D721Med (cell line): ENCODE measurements around the gene LTBP2.

Source experiments
- DNase-seq: peaks from one replicate; pipeline ENCODE4 v3.0.0; 2011; ENCODE audit warnings: low spot score; ENCODE audit not compliant: insufficient read length
- FAIRE-seq: peaks from 2 replicates; lab custom pipeline; 2011; peaks lifted over from hg19 to GRCh38; lab: Jason Lieb, UNC
- TF ChIP-seq, protein P1 (sequence below): IDR thresholded peaks from 2 replicates; pipeline ENCODE4 v1.5.1; 2012; ENCODE audit warnings: mild to moderate bottlenecking, control low read depth; ENCODE audit not compliant: insufficient read depth; ENCODE audit errors: missing control alignments

The LTBP2 gene

DNA sequence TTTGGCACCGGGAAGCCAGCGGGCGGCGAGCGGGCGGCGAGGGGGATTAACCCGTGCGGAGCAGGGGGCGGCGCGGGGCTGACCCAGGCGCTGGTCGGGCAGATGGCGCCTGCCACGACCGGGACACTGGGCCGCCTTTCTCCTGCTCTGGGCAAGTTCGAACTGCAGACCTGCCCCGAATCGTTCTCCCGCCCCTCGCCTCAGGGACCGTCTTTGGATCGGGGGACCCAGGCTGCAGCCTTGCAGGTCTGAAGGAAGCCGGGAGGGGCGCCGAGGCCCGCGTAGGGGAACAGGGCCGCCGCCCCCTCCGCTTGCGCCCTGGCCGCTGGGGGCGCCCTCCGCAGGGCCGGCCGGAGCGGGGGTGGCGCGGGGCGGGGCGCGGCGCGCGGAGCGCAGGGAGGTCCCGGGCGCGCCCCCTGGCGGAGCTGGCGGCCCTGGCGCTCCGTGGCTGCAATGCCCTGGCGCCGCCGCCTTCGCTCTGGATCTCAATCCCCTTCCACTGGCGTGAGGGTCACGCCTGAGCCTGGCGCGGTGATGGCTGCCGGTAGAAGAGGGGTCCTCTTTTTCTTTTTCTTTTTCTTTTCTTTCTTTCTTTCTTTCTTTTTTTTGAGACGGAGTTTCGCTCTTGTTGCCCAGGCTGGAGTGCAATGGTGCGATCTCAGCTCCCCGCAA lies 449 bp upstream of the LTBP2 start:
- DNase-seq (no peak), FAIRE-seq (no peak)
- TF ChIP-seq, protein P1, sequence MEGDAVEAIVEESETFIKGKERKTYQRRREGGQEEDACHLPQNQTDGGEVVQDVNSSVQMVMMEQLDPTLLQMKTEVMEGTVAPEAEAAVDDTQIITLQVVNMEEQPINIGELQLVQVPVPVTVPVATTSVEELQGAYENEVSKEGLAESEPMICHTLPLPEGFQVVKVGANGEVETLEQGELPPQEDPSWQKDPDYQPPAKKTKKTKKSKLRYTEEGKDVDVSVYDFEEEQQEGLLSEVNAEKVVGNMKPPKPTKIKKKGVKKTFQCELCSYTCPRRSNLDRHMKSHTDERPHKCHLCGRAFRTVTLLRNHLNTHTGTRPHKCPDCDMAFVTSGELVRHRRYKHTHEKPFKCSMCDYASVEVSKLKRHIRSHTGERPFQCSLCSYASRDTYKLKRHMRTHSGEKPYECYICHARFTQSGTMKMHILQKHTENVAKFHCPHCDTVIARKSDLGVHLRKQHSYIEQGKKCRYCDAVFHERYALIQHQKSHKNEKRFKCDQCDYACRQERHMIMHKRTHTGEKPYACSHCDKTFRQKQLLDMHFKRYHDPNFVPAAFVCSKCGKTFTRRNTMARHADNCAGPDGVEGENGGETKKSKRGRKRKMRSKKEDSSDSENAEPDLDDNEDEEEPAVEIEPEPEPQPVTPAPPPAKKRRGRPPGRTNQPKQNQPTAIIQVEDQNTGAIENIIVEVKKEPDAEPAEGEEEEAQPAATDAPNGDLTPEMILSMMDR = peak; percentile 52

DNA sequence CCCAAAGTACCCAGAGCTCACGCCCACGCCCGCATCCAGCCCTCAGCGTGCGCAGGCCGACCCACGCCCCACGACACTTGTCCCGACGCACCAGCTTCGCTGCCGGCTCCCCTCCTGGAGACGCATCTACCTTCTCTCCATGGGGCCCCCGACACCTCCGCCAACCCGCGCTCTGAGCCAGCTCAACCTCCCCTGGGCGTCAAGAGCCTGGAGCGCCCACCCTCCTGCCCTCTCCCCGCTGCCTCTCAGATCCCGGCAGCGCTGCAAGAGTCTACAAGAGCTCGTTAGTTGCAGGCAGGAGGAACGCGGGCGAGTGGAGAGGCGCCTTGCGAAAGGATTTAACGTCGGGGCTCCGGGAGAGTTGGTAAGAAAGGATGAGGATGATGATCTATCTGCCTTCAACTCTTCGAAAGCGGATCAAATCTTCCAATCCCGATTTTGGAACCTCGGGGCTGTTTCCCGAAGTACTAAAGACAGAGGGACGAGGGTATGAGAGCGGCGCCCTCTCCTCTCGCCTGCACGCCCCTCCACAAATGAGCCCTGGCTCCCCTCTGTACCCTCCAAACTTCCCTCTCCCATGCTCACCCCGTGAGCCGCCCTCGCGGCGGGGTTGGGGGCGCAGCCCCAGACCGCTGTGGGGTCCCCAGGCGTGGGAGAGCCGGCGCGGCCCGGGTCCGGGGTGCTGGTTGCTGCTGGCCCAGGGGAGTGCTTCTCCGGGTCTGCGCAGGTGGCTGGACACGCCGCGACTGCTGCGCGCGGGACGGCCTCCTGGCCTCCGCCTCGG lies 979 bp downstream of the LTBP2 start:
- DNase-seq (no peak), FAIRE-seq (no peak)

DNA sequence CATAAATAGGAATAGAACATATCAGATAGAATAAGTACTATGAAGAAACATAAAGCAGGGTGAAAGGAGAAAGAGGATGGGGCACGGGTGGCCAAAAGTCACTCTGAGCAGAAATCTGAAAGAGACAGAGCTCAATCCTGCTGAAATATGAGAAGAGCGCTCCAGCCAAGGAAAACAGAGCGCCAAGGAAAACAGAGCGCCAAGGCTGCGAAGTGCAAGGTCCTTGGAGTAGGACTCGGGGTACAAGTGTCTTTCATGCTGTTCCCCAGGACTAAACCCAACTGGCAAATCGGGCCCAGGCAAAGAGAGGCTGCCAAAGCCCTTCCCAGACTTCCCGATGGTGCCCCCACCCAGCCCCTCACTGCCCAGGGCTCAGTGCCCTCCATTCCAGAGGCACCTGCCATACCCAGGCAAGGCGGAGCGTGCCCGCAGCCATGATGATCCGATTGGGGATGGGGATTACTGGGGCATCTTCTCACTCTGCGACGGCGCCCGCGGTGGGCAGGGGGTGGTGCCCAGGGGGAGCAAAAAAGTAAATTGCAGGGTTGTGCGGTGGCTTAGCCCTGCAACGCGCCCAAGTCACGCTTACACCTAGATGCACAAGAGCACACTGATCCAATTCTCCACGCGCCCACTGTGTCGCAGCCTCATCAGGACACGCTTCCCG lies 1.7 kb downstream of the LTBP2 start:
- DNase-seq (no peak), FAIRE-seq (no peak)
- TF ChIP-seq, protein P1 = no peak

More for the DNA sequence above, 979 bp downstream of the LTBP2 start:
- TF ChIP-seq, protein P1 = no peak

DNA sequence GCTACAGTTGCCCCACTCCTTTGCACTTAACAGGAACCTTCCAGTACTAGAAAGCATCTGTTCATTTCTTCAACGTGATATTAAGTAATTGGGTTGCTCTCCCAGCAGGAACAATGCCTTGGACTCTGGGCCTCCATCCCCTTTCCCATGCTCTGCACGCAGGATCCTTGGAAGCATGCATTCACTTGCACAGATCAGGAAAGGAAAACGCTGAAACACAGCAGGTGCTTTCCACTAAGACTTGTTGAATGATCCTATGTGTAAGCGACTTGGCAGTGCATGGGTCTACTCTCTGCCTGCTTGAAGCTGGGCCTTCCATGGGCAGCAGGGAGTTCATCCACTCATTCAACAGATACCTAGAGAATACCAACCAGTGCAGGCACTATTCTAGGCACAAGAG lies 2.3 kb downstream of the LTBP2 start:
- TF ChIP-seq, protein P1 = no peak
- FAIRE-seq = no peak
- no peak for DNase-seq

DNA sequence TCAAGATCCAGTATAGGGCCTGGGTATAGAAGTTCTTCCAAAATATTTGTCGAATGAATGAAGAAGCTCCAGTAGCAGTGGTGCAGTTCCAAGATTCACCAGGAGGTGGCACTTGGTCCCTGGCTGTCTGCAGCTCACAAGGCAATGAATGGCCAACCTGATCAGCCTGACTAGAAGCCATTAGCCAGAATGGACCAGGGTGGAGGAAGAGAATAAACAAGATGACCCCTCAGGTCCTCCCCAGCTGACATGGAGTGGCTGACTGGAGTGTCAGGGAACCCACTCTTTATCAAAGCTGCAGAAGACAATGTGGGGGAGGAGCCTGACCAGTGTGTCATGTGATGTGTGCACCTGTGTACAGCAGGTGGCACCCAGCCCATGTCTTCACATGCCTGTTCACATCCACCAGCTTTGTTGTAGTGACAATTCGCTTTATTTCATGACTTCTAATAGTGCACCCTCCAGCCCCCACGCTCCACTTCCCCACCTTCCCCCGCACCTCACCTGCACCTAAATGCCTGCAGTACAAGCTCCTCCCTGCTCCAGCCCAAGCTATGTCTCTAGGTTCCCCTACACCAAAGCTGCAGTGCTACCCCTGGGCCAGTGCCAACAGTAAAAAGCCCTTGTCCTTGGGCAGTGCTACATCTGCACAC lies 3.0 kb downstream of the LTBP2 start:
- TF ChIP-seq, protein P1 = peak; percentile 93

DNA sequence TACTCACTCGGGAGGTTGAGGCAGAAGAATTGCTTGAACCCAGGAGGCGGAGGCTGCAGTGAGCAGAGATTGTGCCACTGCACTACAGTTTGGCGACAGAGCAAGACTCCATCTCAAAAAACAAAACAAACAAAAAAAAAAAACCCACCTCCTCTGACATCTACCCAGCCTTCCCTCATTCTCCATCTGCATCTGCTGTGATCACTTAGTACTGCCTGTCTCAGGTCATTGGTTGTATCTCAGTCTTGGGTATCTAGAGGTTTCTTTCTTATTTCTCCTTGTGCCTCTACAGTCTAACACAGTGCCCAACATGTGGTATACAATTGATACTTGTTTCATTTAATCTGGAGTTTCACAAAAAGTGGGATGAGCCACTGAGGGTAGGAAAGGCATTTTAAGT lies 5.3 kb downstream of the LTBP2 start:
- DNase-seq = no peak
- FAIRE-seq = no peak
- TF ChIP-seq, protein P1 = no peak

More for the DNA sequence above, 3.0 kb downstream of the LTBP2 start:
- peak; percentile 44 for DNase-seq
- FAIRE-seq = peak; percentile 56
